CD4-positive, CD25-positive, alpha-beta regulatory T cell (primary cell): ENCODE measurements around the gene CAP2. TPM values are rescaled to one million over a fixed set of nuclear protein-coding genes. Genes with fewer than 3 reads are reported as not detected.

Source experiments
- ATAC-seq, 2 donors: fragments of 150-1000 bp; cut with Tn5 transposase; one replicate each; pipeline ENCODE4 v1.10.0; 2021; ENCODE audit warnings: low read depth in 2 of 2, moderate number of reproducible peaks in 2 of 2, moderate library complexity in 1 of 2
- DNase-seq, 3 donors: peaks; one replicate each; pipeline versions ENCODE4 v3.0.0 to v3.0.0-alpha.2; 2012 to 2022; ENCODE audit warnings: mixed read lengths in 1 of 3
- H3K27ac ChIP-seq: one replicate; pipeline ENCODE4 v1.7.0; 2013; ENCODE audit warnings: mild to moderate bottlenecking, low read length; ENCODE audit not compliant: insufficient read depth, poor library complexity, severe bottlenecking
- H3K27me3 ChIP-seq: one replicate; pipeline ENCODE4 v1.7.0; 2013; ENCODE audit warnings: low read length; ENCODE audit not compliant: control insufficient read depth, insufficient read depth
- H3K36me3 ChIP-seq: one replicate; pipeline ENCODE4 v1.7.0; 2013; ENCODE audit warnings: mild to moderate bottlenecking, low read length, moderate library complexity; ENCODE audit not compliant: control insufficient read depth, insufficient read depth
- H3K4me1 ChIP-seq: 2 replicates; pipeline ENCODE4 v1.7.0; 2013; ENCODE audit warnings: mild to moderate bottlenecking, low read length; ENCODE audit not compliant: insufficient read depth, control insufficient read depth, poor library complexity, severe bottlenecking
- H3K4me3 ChIP-seq: one replicate; pipeline ENCODE4 v1.7.0; 2013; ENCODE audit warnings: low read depth, mild to moderate bottlenecking, low read length, moderate library complexity
- H3K9me3 ChIP-seq, 2 experiments: 1 replicate in 1 of 2; 2 replicates in 1 of 2; pipeline ENCODE4 v1.7.0; 2013; ENCODE audit warnings: low read length in 2 of 2, mild to moderate bottlenecking in 1 of 2, moderate library complexity in 1 of 2; ENCODE audit not compliant: control insufficient read depth in 2 of 2
- H3K27ac Mint-ChIP-seq, 3 donors: one replicate each; pipeline ENCODE4 v1.8.0; 2020 to 2022; ENCODE audit warnings: mild to moderate bottlenecking in 3 of 3, mixed read lengths in 3 of 3, moderate library complexity in 2 of 3
- H3K27me3 Mint-ChIP-seq: one replicate; pipeline ENCODE4 v1.8.0; 2022; ENCODE audit warnings: mild to moderate bottlenecking, mixed read lengths
- H3K36me3 Mint-ChIP-seq: one replicate; pipeline ENCODE4 v1.8.0; 2020; ENCODE audit warnings: mixed read lengths
- H3K4me1 Mint-ChIP-seq, 4 donors: one replicate each; pipeline ENCODE4 v1.8.0; 2020 to 2022; ENCODE audit warnings: mixed read lengths in 4 of 4, mild to moderate bottlenecking in 1 of 4
- H3K4me3 Mint-ChIP-seq, 4 donors: one replicate each; pipeline ENCODE4 v1.8.0; 2020 to 2022; ENCODE audit warnings: mild to moderate bottlenecking in 4 of 4, mixed read lengths in 4 of 4, moderate library complexity in 3 of 4
- H3K9me3 Mint-ChIP-seq, 7 donors: one replicate each; pipeline ENCODE4 v1.8.0; 2020 to 2022; ENCODE audit warnings: mixed read lengths in 7 of 7, mild to moderate bottlenecking in 3 of 7, moderate library complexity in 2 of 7
- polyA plus RNA-seq, 4 donors: library from polyadenylated mRNA; unstranded; fragments of 300-500 nt; fragmentation: Illumina TruSeq; gene quantifications; one replicate each; pipeline ENCODE4 v1.2.3, GENCODE V29; 2021
- total RNA-seq: library from RNA; stranded (reverse); gene quantifications from one replicate; pipeline ENCODE4 v1.2.3, GENCODE V29; 2022

Gene CAP2
- total and polyA plus RNA-seq, 5 donors from 2014 or later = not detected

GRCh38 chr6:17457956-17458355, 64.6 kb downstream of the CAP2 start:
- Mint-ChIP-seq H3K27me3 (peaks cover 40% of the 10 kb centered on the region), H3K4me1 (no peaks in the 10 kb centered on the region), H3K9me3 (peaks cover 0 to 3% (median 0%) of the 10 kb centered on the region in 7 donors), H3K36me3 (no peaks in the 10 kb centered on the region), H3K4me3 (no peak overlapping the region), H3K27ac (no peak overlapping the region)
- ATAC-seq = no peak
- no peaks in the 10 kb centered on the region for H3K27me3 ChIP-seq
- DNase-seq = no peak
- H3K27ac ChIP-seq = no peak overlapping the region
- H3K4me3 ChIP-seq = no peak overlapping the region
- no peaks in the 10 kb centered on the region for H3K36me3 ChIP-seq
- no peaks in the 10 kb centered on the region for H3K4me1 ChIP-seq
- no peaks in the 10 kb centered on the region for H3K9me3 ChIP-seq

GRCh38 chr6:17458966-17459365, 65.6 kb downstream of the CAP2 start:
- H3K36me3 Mint-ChIP-seq = no peaks in the 10 kb centered on the region

GRCh38 chr6:17460862-17461261, 67.5 kb downstream of the CAP2 start:
- ATAC-seq (no peak), DNase-seq (no peak)
- Histone ChIP-seq H3K4me1 (no peaks in the 10 kb centered on the region), H3K9me3 (no peaks in the 10 kb centered on the region), H3K36me3 (no peaks in the 10 kb centered on the region), H3K27me3 (no peaks in the 10 kb centered on the region), H3K4me3 (no peak overlapping the region), H3K27ac (no peak overlapping the region)
- Mint-ChIP-seq H3K4me1 (no peaks in the 10 kb centered on the region), H3K4me3 (no peak overlapping the region), H3K9me3 (peaks cover 0 to 2% (median 0%) of the 10 kb centered on the region in 7 donors), H3K27ac (no peak overlapping the region), H3K27me3 (peaks cover 32% of the 10 kb centered on the region), H3K36me3 (no peaks in the 10 kb centered on the region)

More at GRCh38 chr6:17458966-17459365, 65.6 kb downstream of the CAP2 start:
- H3K27ac ChIP-seq = no peak overlapping the region
- Mint-ChIP-seq H3K27ac (no peak overlapping the region), H3K4me3 (no peak overlapping the region), H3K4me1 (no peaks in the 10 kb centered on the region), H3K9me3 (peaks cover 0 to 2% (median 0%) of the 10 kb centered on the region in 7 donors), H3K27me3 (peaks cover 35% of the 10 kb centered on the region)
- no peaks in the 10 kb centered on the region for H3K27me3 ChIP-seq
- no peaks in the 10 kb centered on the region for H3K36me3 ChIP-seq
- DNase-seq (no peak), ATAC-seq (no peak)
- H3K9me3 ChIP-seq = no peaks in the 10 kb centered on the region
- H3K4me1 ChIP-seq = no peaks in the 10 kb centered on the region
- no peak overlapping the region for H3K4me3 ChIP-seq

GRCh38 chr6:17466147-17466546, 72.8 kb downstream of the CAP2 start:
- ATAC-seq (no peak), DNase-seq (no peak)
- Histone ChIP-seq H3K9me3 (no peaks in the 10 kb centered on the region), H3K4me1 (no peaks in the 10 kb centered on the region), H3K4me3 (no peak overlapping the region), H3K27me3 (no peaks in the 10 kb centered on the region), H3K27ac (no peak overlapping the region), H3K36me3 (no peaks in the 10 kb centered on the region)
- H3K4me3 Mint-ChIP-seq = no peak overlapping the region
- H3K9me3 Mint-ChIP-seq = no peaks in the 10 kb centered on the region
- H3K4me1 Mint-ChIP-seq = no peaks in the 10 kb centered on the region
- H3K27ac Mint-ChIP-seq = no peak overlapping the region
- peaks cover 9% of the 10 kb centered on the region for H3K27me3 Mint-ChIP-seq
- no peaks in the 10 kb centered on the region for H3K36me3 Mint-ChIP-seq

GRCh38 chr6:17466707-17467106, 73.3 kb downstream of the CAP2 start:
- Mint-ChIP-seq H3K9me3 (no peaks in the 10 kb centered on the region), H3K27me3 (peaks cover 9% of the 10 kb centered on the region), H3K36me3 (no peaks in the 10 kb centered on the region), H3K4me1 (no peaks in the 10 kb centered on the region), H3K27ac (no peak overlapping the region), H3K4me3 (no peak overlapping the region)
- Histone ChIP-seq H3K27me3 (no peaks in the 10 kb centered on the region), H3K27ac (no peak overlapping the region), H3K4me3 (no peak overlapping the region), H3K4me1 (no peaks in the 10 kb centered on the region), H3K36me3 (no peaks in the 10 kb centered on the region), H3K9me3 (no peaks in the 10 kb centered on the region)
- DNase-seq (no peak), ATAC-seq (no peak)

GRCh38 chr6:17469006-17469832, 75.8 kb downstream of the CAP2 start:
- H3K27ac Mint-ChIP-seq = no peak overlapping the region
- no peak for ATAC-seq

GRCh38 chr6:17470202-17470937, 77.0 kb downstream of the CAP2 start:
- no peak for DNase-seq

More at GRCh38 chr6:17469006-17469832, 75.8 kb downstream of the CAP2 start:
- Histone ChIP-seq H3K36me3 (no peaks in the 10 kb centered on the region), H3K9me3 (no peaks in the 10 kb centered on the region), H3K4me1 (no peaks in the 10 kb centered on the region), H3K27me3 (peaks cover 5% of the 10 kb centered on the region), H3K4me3 (no peak overlapping the region), H3K27ac (no peak overlapping the region)
- H3K27me3 Mint-ChIP-seq = peaks cover 13% of the 10 kb centered on the region
- no peaks in the 10 kb centered on the region for H3K36me3 Mint-ChIP-seq
- no peak overlapping the region for H3K4me3 Mint-ChIP-seq
- DNase-seq = no peak
- H3K4me1 Mint-ChIP-seq = no peaks in the 10 kb centered on the region
- no peaks in the 10 kb centered on the region for H3K9me3 Mint-ChIP-seq

More at GRCh38 chr6:17470202-17470937, 77.0 kb downstream of the CAP2 start:
- Mint-ChIP-seq H3K4me3 (no peak overlapping the region), H3K9me3 (no peaks in the 10 kb centered on the region), H3K27me3 (peaks cover 13% of the 10 kb centered on the region), H3K27ac (no peak overlapping the region), H3K4me1 (no peaks in the 10 kb centered on the region), H3K36me3 (no peaks in the 10 kb centered on the region)
- H3K27me3 ChIP-seq = peaks cover 5% of the 10 kb centered on the region
- H3K27ac ChIP-seq = no peak overlapping the region
- H3K4me3 ChIP-seq = no peak overlapping the region
- H3K4me1 ChIP-seq = no peaks in the 10 kb centered on the region
- no peak for ATAC-seq
- H3K9me3 ChIP-seq = no peaks in the 10 kb centered on the region
- no peaks in the 10 kb centered on the region for H3K36me3 ChIP-seq
